ENCODE results near the gene PTCHD1. TPM values are rescaled to one million over a fixed set of nuclear protein-coding genes. Genes with fewer than 3 reads are reported as not detected.
A peak's percentile ranks its signal among the peaks of the same experiment; 100 is the strongest.

Gene PTCHD1
- total RNA-seq, 1 experiment from 2014 or later: not detected

DNA sequence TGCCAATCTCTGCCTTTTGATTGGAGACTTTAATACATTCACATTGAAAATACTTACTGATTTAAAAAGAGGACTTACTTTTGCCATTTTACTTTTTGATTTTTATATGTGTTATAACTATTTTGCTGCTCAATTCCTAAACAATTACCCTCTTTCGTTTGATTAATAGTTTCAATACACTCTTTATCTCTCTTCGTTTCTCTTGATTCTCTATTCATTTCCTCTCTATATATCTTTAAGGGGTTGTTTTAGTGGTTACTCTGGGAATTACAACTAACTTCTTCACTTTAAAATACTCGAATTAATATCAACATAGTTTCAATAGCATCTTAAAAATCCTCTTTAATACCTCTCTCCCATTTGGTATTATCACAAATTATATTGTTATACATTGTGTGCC, 116.6 kb downstream of the PTCHD1 start:
- Histone ChIP-seq H4K20me1 (ENCODE audit: insufficient read depth) (no peaks in the 10 kb centered on the region), H3K9me2 (ENCODE audit: insufficient read depth) (no peaks in the 10 kb centered on the region), H3K4me3 (replicated peaks in 1 of 2; ENCODE audit: low read depth in 1 of 2, low read length in 2 of 2) (no peak overlapping the region), H3K79me2 (ENCODE audit: insufficient read depth, low read length) (no peaks in the 10 kb centered on the region), H3K9me3 (ENCODE audit: control insufficient read depth in 1 of 2, insufficient read depth in 1 of 2, low read depth in 1 of 2, low read length in 2 of 2) (no peaks in the 10 kb centered on the region), H3K36me3 (ENCODE audit: control insufficient read depth in 1 of 2, insufficient read depth in 2 of 2, low read length in 2 of 2) (no peaks in the 10 kb centered on the region), H3K4me1 (ENCODE audit: control insufficient read depth in 1 of 2, insufficient read depth in 2 of 2, low read length in 2 of 2) (no peaks in the 10 kb centered on the region), H2AFZ (ENCODE audit: low read depth, low read length, poor library complexity, severe bottlenecking) (no peak overlapping the region), H3K27ac (ENCODE audit: low read depth, low read length) (no peak overlapping the region), H3K4me2 (ENCODE audit: low read length) (no peak overlapping the region), H3K9ac (ENCODE audit: low read length) (no peak overlapping the region), H3K27me3 (ENCODE audit: insufficient read depth, low read length) (no peaks in the 10 kb centered on the region)
- TF ChIP-seq RAD21 (IDR thresholded peaks at IDR 0.05; ENCODE audit: low read depth) (no peak), FOSL1 (IDR thresholded peaks at IDR 0.05; ENCODE audit: low read depth) (no peak), YY1 (IDR thresholded peaks at IDR 0.05; ENCODE audit: extremely low read depth, insufficient replicate concordance, low read depth, low read length) (no peak), TCF7L2 (IDR thresholded peaks at IDR 0.05; ENCODE audit: borderline replicate concordance, extremely low read depth, insufficient read depth, insufficient read length) (no peak), POLR2A (IDR thresholded peaks at IDR 0.05; ENCODE audit: borderline replicate concordance, extremely low read depth, insufficient read depth, insufficient read length) (no peak)
- TF ChIP-seq, protein P1, sequence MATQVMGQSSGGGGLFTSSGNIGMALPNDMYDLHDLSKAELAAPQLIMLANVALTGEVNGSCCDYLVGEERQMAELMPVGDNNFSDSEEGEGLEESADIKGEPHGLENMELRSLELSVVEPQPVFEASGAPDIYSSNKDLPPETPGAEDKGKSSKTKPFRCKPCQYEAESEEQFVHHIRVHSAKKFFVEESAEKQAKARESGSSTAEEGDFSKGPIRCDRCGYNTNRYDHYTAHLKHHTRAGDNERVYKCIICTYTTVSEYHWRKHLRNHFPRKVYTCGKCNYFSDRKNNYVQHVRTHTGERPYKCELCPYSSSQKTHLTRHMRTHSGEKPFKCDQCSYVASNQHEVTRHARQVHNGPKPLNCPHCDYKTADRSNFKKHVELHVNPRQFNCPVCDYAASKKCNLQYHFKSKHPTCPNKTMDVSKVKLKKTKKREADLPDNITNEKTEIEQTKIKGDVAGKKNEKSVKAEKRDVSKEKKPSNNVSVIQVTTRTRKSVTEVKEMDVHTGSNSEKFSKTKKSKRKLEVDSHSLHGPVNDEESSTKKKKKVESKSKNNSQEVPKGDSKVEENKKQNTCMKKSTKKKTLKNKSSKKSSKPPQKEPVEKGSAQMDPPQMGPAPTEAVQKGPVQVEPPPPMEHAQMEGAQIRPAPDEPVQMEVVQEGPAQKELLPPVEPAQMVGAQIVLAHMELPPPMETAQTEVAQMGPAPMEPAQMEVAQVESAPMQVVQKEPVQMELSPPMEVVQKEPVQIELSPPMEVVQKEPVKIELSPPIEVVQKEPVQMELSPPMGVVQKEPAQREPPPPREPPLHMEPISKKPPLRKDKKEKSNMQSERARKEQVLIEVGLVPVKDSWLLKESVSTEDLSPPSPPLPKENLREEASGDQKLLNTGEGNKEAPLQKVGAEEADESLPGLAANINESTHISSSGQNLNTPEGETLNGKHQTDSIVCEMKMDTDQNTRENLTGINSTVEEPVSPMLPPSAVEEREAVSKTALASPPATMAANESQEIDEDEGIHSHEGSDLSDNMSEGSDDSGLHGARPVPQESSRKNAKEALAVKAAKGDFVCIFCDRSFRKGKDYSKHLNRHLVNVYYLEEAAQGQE (IDR thresholded peaks at IDR 0.05; ENCODE audit: low read depth): no peak
- TF ChIP-seq, protein P2, sequence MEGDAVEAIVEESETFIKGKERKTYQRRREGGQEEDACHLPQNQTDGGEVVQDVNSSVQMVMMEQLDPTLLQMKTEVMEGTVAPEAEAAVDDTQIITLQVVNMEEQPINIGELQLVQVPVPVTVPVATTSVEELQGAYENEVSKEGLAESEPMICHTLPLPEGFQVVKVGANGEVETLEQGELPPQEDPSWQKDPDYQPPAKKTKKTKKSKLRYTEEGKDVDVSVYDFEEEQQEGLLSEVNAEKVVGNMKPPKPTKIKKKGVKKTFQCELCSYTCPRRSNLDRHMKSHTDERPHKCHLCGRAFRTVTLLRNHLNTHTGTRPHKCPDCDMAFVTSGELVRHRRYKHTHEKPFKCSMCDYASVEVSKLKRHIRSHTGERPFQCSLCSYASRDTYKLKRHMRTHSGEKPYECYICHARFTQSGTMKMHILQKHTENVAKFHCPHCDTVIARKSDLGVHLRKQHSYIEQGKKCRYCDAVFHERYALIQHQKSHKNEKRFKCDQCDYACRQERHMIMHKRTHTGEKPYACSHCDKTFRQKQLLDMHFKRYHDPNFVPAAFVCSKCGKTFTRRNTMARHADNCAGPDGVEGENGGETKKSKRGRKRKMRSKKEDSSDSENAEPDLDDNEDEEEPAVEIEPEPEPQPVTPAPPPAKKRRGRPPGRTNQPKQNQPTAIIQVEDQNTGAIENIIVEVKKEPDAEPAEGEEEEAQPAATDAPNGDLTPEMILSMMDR (IDR thresholded peaks at IDR 0.05 in 2 of 3, conservative IDR thresholded peaks at IDR 0.05 in 1 of 3; ENCODE audit: borderline replicate concordance in 1 of 3, insufficient read depth in 1 of 3, low read depth in 2 of 3, low read length in 2 of 3): peak in 1 of 3 experiments; percentile 24; a peak in 1 of 6 replicates
- RAD21 ChIA-PET (ENCODE audit: low non-redundant PET in 1 of 2, low total read pairs in 2 of 2, uncharacterized antibody in 2 of 2, unreplicated experiment in 2 of 2): no interaction called here
- DNase-seq (ENCODE audit: low read depth, low spot score) (no peak), ATAC-seq (no peak)
- intact Hi-C loops (cut with micrococcal nuclease): no loop called here
- BruUV-seq (replicated peaks): no TSS peak
- POLR2A ChIA-PET: no interaction called here
- CTCF ChIA-PET: no interaction called here
